Kidney (tissue), 14 donors: Measurements from ENCODE around the gene PLCB3. TPM values are rescaled to one million over a fixed set of nuclear protein-coding genes. Genes with fewer than 3 reads are reported as not detected.
A peak's percentile ranks its signal among the peaks of the same experiment; 100 is the strongest.

ENCODE experiments used
- DNase-seq, 5 donors: peaks; one replicate each; pipeline ENCODE4 v3.0.0-alpha.2; 2013 to 2020
- FAIRE-seq: peaks from 2 replicates; lab custom pipeline; 2012; peaks lifted over from hg19 to GRCh38; lab: Jason Lieb, UNC
- H3K27ac ChIP-seq, 2 donors: one replicate each; pipeline ENCODE4 v1.7.0; 2013; ENCODE audit warnings: low read depth in 2 of 2, low read length in 2 of 2, inconsistent platforms in 1 of 2
- H3K27me3 ChIP-seq: one replicate; pipeline ENCODE4 v1.7.1; 2013; ENCODE audit warnings: low read length, inconsistent platforms; ENCODE audit not compliant: control insufficient read depth, insufficient read depth
- H3K36me3 ChIP-seq, 3 donors: one replicate each; pipeline versions ENCODE4 v1.7.0 to v1.7.1; 2013; ENCODE audit warnings: low read length in 3 of 3, control low read depth in 1 of 3, inconsistent platforms in 1 of 3; ENCODE audit not compliant: insufficient read depth in 3 of 3, control insufficient read depth in 2 of 3
- H3K4me1 ChIP-seq, 3 donors: one replicate each; pipeline versions ENCODE4 v1.7.0 to v1.7.1; 2013; ENCODE audit warnings: low read length in 3 of 3, inconsistent platforms in 1 of 3, low read depth in 1 of 3; ENCODE audit not compliant: control insufficient read depth in 2 of 3, insufficient read depth in 2 of 3
- H3K4me3 ChIP-seq, 3 donors: one replicate each; pipeline versions ENCODE4 v1.7.0 to v1.8.1; 2013; ENCODE audit warnings: low read length in 3 of 3, control low read depth in 1 of 3, inconsistent platforms in 1 of 3
- H3K9ac ChIP-seq, 3 donors: one replicate each; pipeline versions ENCODE4 v1.7.0 to v1.7.1; 2013; ENCODE audit warnings: low read length in 3 of 3, control low read depth in 1 of 3, inconsistent platforms in 1 of 3
- H3K9me3 ChIP-seq, 3 donors: one replicate each; pipeline versions ENCODE4 v1.7.0 to v1.7.1; 2013; ENCODE audit warnings: low read length in 3 of 3, control low read depth in 1 of 3, inconsistent platforms in 1 of 3; ENCODE audit not compliant: control insufficient read depth in 2 of 3, insufficient read depth in 1 of 3
- intact Hi-C: fragments of 100-400 bp; cut with DNase I; formaldehyde crosslinking; loops from one replicate; pipeline ENCODE4 v1.11.1; 2022
- polyA plus RNA-seq: library from polyadenylated mRNA; stranded (reverse); fragments of 350-450 nt; fragmentation: Illumina TruSeq; extraction: RNeasy Lipid Tissue Mini Kit (QIAGEN cat#74804); gene quantifications from one replicate; pipeline ENCODE4 v1.2.3, GENCODE V29; 2014; ENCODE audit warnings: low read depth, low replicate concordance; ENCODE audit not compliant: insufficient read depth
- total RNA-seq: library from RNA; stranded (reverse); fragmentation: NEBNext Ultra II Directional; extraction: Animal tissue kit (Norgen Biotek cat#: 25700); gene quantifications from one replicate; pipeline ENCODE4 v1.2.1, GENCODE V29; 2021
- TF ChIP-seq, protein P1 (sequence below): IDR thresholded peaks from 3 replicates; pipeline ENCODE4 v1.5.1; 2012; ENCODE audit warnings: mild to moderate bottlenecking, moderate library complexity, borderline replicate concordance; ENCODE audit not compliant: insufficient read depth; ENCODE audit errors: extremely low read depth
- donor health status: control.
- donor health status: control.
- donor health status: control.
- donor health status: control.
- donor health status: control.
- donor health status: DM: yes; HTN: yes; CAD: no.
- donor health status: Normal renal cell carcinoma (clear cell type).

Gene PLCB3
- total and polyA plus RNA-seq, 2 donors from 2014 or later: 9.6 to 24.6 TPM

DNA sequence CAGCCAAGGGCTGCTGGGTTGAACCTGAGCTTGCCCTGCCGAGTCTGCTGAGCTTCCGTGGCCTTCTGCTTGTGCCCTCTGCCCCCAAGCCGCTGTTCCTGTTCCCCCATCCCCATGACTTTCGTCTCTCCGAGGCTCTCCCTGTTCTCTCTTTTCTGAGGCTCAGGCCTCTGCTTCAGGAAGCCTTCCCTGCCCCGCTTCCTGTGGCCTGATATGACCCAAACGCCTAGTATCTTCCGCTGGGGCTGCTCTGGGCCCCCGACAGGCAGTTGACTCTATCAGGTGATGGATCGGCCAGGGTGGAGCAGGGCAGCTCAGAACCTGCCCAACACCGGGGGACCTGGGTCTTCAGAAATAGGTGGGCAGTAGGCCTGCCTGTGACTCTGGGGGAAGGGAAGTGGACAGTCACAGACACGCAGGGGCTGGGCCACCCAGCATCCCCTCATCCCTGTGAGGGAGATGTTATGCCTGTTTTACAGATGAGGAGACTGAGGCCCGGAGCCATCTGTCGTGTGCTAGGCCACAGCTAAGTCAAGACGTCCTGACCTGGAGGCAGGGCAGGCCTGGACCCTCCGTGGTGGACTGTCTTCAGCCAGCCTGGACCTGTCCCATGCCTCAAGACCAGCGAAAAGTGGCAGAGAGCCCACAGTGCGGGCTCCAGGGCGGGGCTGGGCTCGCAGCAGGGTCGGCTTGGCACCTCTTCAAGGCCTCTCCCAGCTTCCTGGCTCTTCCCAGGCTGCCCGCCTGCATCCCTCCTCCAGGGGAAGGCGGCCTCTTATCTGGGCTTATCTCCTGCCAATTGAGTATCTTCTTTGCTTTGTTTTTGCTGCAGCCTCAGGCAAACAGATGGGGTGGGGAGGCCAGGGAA lies 16.9 kb downstream of the PLCB3 start:
- Histone ChIP-seq H3K27me3 (no peaks in the 10 kb centered on the region), H3K27ac (peak overlapping the region; percentile 82 to 91), H3K4me1 (peaks cover 0 to 18% (median 9%) of the 10 kb centered on the region in 3 donors), H3K9ac (peak overlapping the region in 2 of 3 donors; percentile 43 to 86), H3K36me3 (peaks cover 0 to 6% (median 0%) of the 10 kb centered on the region in 3 donors), H3K9me3 (no peaks in the 10 kb centered on the region), H3K4me3 (peak overlapping the region in 2 of 3 donors; percentile 43 to 100)
- peak in 2 of 5 donors; percentile 82 to 92 for DNase-seq
- intact Hi-C loops: no loop called here
- no peak for FAIRE-seq
- TF ChIP-seq, protein P1, sequence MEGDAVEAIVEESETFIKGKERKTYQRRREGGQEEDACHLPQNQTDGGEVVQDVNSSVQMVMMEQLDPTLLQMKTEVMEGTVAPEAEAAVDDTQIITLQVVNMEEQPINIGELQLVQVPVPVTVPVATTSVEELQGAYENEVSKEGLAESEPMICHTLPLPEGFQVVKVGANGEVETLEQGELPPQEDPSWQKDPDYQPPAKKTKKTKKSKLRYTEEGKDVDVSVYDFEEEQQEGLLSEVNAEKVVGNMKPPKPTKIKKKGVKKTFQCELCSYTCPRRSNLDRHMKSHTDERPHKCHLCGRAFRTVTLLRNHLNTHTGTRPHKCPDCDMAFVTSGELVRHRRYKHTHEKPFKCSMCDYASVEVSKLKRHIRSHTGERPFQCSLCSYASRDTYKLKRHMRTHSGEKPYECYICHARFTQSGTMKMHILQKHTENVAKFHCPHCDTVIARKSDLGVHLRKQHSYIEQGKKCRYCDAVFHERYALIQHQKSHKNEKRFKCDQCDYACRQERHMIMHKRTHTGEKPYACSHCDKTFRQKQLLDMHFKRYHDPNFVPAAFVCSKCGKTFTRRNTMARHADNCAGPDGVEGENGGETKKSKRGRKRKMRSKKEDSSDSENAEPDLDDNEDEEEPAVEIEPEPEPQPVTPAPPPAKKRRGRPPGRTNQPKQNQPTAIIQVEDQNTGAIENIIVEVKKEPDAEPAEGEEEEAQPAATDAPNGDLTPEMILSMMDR: no peak

DNA sequence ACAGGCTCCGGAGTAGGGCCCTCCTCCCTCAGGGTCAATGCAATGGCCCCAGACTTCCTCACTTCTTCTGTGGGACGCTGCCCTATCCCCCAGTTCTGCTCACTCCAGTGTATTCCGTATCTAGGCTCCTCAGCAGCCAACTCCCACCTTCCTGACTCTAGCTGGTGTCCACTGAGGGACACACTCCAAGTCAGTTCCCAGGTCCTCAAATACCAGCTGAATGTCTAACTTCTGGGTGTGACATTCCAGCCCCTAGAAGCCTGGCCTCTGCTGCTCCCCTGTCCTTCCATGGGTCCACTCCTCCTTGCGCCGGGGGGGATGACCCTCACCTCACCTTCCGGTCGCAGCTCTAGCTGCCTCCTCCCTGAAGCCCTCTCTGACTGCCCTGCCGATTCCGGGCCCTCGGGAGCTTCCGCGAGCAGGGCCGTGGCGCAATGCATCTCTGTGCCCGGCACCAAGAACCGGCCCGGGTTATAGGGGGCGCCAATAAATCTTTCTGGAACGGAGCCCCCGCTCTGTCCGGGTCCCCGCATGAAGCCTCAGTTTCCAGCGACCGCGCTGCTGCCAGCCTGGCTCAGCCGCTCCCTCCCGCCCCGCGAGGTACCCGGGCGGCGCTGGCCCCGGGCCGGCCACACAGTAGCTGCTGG lies 17.7 kb downstream of the PLCB3 start:
- Histone ChIP-seq H3K9ac (peak overlapping the region; percentile 15 to 86 (median 62)), H3K27me3 (no peaks in the 10 kb centered on the region), H3K4me1 (peaks cover 0 to 18% (median 9%) of the 10 kb centered on the region in 3 donors), H3K36me3 (peaks cover 0 to 6% (median 0%) of the 10 kb centered on the region in 3 donors), H3K27ac (peak overlapping the region; percentile 82 to 91), H3K9me3 (no peaks in the 10 kb centered on the region), H3K4me3 (peak overlapping the region; percentile 43 to 100 (median 51))
- intact Hi-C loops: no loop called here
- no peak for FAIRE-seq
- TF ChIP-seq, protein P1: no peak
- peak in 4 of 5 donors; percentile 52 to 91 (median 70) for DNase-seq

DNA sequence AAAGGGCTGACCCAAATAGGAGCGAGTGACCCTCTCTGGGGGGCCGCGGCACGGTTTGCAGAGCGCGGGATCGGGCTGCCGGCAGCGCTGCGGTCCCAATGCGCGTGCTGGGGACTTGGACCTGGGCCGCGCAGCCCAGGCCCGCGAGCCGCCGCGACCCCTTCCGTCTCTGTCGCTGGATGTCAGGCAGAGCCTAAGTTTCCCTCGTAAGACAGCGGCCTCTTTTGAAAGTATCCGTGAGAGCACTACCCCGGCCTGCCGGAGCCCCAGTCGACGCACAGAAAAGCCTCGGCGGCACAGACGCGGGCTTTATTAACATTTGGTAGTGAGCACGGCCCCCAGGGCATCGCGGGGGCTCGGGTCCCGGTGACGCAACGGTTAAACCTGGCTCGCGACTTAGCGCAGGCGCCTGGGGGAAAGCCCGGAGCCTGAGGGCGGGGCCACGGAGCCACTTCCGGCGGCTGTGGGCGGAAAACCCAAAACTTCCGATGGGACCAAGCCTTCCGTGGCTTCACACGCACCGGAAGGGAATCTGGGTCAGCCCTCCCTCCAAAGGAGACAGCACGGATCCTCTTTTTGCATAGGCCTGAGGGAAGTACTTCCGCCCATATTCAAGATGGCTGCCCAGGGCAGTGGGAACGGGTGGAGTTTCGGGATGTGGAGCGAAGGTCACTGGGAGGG lies 18.4 kb downstream of the PLCB3 start:
- FAIRE-seq: peak; percentile 93
- intact Hi-C loops: no loop called here

More for the DNA sequence above, 18.4 kb downstream of the PLCB3 start:
- Histone ChIP-seq H3K27ac (peak overlapping the region; percentile 94 to 99), H3K4me1 (peaks cover 0 to 18% (median 9%) of the 10 kb centered on the region in 3 donors), H3K27me3 (no peaks in the 10 kb centered on the region), H3K4me3 (peak overlapping the region; percentile 80 to 100 (median 94)), H3K9me3 (no peaks in the 10 kb centered on the region), H3K36me3 (peaks cover 0 to 4% (median 0%) of the 10 kb centered on the region in 3 donors), H3K9ac (peak overlapping the region; percentile 62 to 97 (median 90))
- TF ChIP-seq, protein P1: no peak
- DNase-seq: peak; percentile 99 to 100 (median 99)
